ENCODE results near the gene OR10A6.

The OR10A6 gene

DNA sequence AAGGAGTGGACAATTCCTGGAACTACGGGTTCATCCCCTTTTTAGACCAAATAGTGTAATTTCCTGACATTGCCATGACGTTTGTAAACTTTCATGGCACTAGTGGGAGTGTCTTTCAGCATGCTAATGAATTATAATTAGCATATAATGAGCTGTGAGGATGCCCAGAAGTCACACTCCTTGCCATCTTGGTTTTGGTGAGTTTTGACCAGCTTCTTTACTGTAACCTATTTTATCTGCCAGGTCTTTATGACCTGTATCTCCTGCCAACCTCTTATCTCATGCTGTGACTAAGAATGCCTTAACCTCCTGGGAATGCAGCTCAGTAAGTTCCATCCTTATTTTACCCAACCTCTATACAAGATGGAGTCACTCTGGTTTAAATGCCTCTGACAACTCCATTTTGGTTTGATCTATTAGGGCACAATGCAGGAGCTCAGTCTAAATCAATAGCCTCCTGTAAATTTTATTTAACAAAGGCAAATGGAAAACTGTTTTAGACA lies 20.7 kb downstream of the OR10A6 start:
- no peak for DNase-seq (ENCODE audit: low spot score)

DNA sequence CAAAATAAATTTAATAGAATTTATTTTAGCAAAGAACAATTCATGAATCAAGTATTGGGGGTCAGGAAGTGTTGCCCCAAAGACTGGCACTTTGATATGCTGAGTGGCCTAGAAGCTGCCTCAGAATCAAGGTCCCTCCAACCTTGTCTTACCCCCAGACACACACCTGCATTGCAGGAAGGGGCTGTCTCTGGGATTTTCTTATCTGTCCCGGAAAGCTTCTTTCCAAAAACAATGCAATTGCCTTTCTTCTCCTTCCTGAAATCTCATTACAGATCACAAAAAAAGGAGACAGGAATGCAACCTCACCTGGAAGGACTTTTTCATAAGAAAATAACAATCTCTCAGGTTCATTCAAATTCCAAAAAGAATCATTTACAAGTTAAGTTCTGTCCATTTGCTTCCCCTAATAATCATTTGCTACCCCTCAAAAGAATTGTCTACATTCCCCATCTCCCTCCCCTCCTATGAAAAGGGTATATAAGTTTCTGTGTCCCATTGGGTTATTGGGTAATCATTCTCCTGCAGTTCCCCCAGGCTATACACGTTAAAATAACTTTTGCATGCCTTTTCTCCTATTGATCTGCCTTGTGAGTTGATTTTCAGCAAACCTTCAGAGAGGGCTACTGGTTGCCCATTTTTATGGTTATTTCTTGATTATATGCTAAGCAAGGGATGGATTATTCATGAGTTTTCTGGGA lies 21.3 kb downstream of the OR10A6 start:
- no peak for DNase-seq (ENCODE audit: low spot score)

DNA sequence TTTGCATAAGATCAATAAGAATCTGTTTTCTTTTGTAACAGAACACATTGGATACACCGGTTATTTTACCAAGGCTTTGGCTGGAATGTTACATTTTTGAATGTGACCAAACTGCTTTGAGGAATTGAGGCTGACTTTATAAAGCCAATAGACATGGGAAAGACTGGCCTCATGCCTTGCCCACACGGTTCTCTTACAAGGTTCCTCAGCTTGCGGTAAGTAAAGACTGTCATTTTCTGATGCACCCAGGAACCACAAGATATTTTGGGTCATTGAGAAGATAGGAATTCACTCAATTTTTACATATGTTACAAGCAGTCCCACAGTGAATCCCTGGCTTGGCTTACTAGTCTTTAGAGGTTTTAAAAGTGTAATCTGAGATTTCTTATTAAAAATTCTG lies 23.9 kb downstream of the OR10A6 start:
- DNase-seq (ENCODE audit: low spot score) = no peak

DNA sequence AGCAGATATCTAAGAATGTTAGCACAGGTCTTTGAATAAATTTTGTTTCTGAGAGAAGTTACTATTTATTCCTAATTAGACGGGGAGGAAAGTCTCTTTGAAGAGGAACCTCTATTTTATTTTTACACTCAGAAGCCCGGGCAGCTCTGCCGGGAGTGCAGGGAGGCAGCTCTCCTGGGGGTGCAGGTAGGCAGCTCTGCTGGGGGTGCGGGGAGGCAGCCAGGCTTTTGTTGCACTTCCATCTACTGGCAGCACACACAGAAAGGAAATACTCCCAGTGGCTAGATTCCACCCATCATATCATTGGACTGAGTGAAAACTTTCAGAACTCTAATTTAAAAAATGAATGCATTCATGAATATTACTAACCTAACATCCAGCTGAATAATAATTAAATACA lies 24.6 kb downstream of the OR10A6 start:
- DNase-seq (ENCODE audit: low spot score) = no peak

DNA sequence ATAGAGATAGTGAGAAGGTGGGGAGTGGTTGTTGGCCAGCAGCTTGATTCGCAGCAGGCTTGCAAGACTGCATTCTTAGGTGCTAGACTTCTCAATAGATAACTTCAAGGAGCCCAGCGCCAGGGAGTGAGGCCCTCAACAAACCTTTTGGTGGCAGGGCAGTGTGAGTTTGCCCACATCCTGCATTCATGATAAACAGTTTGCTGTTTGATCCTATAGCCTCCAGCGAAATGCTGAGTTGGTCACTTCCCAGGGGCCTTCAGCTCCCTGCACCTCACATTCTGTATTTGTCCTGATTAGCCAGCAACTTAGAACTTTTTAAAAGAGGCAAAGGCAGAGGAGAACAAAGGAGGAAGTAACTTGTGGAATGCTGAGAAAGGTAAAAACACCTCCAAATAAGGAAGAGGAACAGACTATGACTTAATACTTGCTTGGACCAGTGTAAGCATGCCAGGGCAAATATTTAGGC lies 25.1 kb downstream of the OR10A6 start:
- DNase-seq (ENCODE audit: low spot score) = no peak

DNA sequence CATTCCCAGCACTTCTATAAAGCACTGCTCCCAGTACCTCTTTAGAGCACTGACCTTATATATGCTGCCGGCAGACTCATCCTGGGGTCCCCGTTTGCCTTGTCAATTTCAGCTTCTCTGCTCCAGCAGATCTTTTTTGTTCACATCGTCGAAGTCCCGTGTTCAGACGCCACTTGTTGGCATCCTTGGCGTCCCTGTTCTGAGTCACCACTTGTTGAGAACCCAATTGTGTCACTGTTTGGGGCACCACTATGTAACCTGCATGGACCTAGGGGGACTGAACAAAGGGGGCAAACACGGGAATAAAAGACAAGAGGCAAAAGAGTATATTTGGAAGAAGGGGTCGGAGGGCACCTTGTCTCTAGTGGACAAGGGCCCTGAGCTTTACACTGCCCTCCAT lies 25.5 kb downstream of the OR10A6 start:
- no peak for DNase-seq (ENCODE audit: low spot score)

DNA sequence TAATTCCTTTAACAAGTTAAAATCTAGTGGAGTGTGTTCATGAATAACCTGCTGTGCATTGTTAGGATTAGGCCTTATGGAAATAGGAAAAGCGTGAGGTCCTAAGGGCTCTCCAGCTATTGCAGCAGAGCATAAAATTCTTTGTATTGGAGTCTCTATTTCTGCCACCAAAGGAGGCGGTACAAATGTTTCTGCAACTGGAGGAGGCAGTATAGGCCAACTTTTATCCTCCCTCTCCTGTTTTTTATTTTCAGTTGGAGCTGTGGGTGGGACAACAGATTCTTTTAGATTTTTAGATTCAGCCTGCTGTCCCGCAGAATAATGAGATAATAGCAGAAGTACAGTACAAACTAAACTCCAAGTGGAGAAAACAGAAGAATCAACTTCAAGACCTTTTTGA lies 26.2 kb downstream of the OR10A6 start:
- no peak for DNase-seq (ENCODE audit: low spot score)

DNA sequence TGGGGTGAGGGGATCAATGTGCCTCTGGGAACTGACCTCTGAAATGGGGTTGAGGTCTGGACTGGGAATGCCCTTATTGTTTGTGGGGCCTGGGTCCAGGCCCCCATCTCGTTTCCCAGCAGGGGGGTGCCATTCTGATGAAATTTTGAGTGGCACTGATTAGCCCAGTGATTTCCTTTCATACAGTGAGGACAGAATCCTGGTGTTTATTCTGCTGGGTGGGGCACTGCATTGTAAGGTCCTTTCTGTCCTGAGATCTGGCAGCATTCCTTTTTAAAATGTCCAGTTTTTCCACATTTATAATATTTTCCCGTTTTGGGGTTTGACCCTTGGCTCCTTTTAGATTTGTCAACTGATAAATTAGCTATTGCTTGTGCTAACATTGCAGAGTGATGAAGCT lies 27.1 kb downstream of the OR10A6 start:
- DNase-seq (ENCODE audit: low spot score) = no peak

DNA sequence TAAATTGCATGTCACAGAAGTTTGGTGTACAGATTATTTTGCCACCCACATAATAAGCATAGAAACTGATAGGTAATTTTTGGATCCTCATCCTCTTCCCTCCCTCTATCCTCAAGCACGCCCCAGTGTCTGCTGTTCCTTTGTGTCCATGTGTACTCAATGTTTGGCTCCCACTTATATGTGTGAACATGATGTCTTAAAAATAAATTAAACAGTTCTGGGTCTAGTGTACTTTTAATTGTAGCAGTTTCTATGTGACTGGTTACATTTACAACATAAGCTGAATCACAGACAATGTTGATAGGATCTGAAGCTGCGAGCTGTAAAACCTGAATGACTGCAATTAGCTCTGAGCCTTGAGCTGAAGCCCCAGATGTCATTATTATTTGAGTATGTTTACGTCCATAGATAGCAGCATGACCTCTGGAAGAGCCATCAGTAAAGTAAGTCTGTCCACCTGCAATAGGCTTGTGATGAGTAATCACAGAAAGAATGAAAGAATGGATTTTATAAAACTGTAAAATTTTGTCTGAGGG lies 29.7 kb downstream of the OR10A6 start:
- no peak for DNase-seq (ENCODE audit: low spot score)

DNA sequence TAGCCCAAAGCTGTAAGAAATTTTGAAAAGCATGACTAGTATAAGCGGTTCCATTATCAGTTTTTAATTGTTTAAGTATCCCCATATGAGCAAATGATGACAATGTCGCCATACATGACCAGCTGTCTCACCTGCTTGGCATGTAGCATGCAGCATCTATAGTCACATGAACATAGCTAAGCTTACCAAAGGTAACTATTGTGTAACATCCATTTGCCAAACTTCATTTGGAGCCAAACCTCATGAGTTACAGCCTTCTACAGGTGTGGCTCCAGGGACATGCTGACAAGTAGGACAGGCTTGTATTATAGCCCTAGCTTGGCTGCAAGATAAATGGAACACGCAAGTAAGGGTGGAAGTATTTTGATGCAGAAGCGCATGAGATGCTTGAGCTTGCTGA lies 30.4 kb downstream of the OR10A6 start:
- no peak for DNase-seq (ENCODE audit: low spot score)

DNA sequence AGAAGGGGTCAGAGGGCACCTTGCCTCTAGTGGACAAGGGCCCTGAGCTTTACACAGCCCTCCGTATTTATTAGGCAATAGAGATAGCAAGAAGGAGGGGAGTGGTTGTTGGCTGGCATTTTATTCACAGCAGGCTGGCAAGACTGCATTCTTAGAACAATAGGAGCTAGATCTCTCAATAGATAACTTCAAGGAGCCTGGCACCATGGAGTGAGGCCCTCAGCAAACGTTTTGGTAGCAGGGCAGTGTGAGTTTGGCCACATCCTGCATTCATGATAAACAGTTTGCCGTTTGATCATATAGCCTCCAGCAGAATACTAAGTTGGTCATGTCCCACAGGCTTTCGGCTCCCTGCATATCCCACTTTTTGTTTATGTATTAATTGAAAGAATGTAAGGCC lies 31.6 kb downstream of the OR10A6 start:
- no peak for DNase-seq (ENCODE audit: low spot score)

DNA sequence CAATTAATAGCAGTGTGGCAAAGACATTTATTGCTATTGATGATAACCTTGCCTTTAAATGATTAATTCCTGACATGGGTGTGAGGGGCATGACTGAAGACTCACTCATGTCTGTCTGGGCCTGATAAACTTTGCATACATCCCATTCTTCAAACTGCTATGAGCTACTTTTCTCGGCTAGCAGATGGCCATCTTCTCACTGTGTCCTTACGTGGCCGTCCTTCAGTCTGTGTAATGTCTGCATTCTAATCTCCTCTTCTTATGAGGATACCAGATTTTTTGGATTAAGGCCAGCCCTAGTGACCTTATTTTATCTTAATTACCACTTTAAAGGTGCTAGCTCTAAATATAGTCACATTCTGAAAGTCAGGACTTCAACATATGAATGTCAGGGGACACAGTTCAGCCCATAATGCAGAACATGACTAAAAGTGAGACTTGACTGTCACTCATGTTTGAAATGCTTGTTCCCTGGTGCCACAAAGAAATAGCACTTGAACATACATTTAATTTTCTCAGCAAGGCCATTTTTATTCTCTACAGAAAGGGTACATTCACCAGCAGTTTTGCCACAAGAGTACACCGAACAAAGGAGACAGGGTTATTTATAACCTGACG lies 32.3 kb downstream of the OR10A6 start:
- no peak for DNase-seq (ENCODE audit: low spot score)

DNA sequence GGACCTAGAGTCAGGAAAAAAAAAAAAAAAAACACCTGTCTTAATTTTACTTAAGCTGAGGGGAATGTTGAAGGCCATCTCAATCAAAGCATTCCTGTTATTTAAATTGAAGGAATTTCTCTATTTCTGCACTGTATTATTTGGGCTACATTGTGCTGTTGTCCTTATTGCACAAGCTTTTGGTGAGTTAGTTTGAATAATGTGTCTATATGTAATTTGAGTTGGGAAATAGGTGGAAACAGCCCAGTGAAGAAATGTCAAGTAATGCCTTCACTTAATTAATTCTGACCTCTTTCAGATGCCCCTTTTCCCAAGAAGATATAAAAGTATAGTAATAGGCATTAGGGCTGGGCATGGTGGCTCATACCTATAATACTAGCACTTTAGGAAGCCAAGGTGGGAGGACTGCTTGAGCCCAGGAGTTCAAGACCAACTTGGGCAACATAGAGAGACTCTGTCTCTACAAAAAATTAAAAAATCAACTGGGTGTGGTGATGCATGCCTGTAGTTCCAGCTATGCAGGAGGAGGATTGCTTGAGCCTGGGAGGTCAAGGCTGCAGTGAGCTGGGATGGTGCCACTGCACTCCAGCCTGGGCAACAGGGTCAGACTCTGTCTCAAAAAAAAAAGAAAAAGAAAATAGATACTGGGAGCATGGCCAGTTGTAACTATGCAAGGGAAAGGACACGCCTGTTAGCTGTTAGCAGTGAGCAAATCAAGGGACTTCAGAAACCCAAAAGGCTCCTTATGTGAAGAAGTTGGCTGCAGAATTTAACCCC lies 34.9 kb downstream of the OR10A6 start:
- DNase-seq (ENCODE audit: low spot score) = no peak

DNA sequence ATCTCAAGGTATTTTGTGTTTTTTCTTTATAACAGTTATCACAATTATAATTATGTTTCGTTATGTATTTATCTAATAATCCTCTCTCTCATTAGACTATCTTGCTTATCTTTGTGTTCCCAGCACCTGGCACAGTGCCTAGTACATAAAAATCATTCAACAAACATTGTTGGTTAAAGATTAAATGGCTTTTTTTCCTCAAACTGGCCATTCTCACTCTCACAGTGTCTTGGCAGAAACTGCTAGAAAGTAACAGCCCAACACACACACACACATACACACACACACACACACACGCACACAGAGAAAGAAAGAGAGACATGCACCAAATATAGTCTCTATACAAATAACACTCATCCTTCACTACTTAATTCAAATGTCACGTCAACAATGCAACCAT lies 36.8 kb downstream of the OR10A6 start:
- DNase-seq (ENCODE audit: low spot score) = no peak

DNA sequence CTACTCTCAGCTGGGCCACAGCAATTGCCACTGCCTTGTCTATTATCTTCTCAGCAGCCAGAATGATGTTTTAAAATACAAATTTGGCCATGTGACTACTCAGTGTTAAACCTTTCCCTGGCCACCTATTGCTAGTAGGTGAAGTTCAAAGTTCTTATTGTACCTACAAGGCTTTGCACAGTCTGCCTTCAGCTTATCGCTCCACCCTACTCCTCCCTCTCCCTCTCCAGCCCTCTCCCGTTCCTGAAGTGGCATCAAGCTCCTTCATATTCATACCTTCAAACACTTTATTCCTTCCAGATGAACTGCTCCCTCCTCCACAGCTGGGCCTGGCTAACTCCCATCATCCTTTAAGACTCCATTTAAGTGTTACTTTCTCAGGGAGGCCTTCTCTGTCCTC lies 37.3 kb downstream of the OR10A6 start:
- DNase-seq (ENCODE audit: low spot score) = no peak

DNA sequence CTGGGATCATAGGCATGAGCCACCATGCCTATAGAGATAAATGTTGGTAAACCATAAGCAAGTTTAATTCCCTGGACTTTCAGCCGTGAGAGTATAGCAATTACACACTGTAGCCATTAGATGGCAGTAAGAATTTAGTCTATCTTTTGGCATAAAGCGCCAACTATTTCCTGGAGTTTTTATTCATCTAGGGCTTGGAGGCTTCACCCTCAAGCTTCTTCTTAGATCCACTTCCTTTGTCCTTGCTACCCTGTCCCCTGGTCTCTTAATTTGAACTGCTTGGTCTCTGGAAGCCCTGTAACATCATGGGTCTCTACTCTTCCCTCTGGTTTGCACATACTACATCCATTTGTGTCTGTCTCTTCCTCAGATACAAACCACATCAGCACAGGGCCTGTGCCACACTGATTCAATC lies 38.2 kb downstream of the OR10A6 start:
- peak; percentile 69 for DNase-seq (ENCODE audit: low spot score)

DNA sequence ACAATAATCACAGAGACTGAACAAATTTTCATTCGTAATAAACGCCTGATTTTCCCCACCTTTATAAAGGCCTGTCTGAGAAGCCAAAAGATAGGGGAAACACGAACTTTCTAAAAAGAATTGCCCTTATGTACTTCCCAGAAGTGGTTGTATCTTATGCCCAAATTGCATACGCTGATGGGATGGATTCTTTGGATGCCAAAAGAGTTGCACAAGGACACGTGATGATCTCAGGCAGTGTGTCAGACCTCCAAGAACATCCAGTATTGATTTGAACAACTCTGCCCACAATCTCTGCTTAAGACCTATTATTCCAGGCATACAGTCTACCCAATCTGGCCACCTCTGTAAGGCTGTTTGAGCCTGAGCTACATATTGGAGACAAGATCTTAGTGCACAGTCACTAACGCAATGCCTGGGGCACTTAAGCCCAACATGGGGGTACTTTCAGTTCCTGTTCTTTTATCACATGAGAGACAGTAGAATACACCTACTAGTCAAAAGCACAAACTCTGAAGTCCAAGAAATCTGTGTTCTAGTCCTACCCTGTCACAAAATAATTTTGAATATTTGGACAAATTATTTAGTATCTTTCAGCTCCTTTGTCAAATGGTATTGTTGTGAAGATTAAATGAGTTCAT lies 38.9 kb downstream of the OR10A6 start:
- DNase-seq (ENCODE audit: low spot score) = no peak

DNA sequence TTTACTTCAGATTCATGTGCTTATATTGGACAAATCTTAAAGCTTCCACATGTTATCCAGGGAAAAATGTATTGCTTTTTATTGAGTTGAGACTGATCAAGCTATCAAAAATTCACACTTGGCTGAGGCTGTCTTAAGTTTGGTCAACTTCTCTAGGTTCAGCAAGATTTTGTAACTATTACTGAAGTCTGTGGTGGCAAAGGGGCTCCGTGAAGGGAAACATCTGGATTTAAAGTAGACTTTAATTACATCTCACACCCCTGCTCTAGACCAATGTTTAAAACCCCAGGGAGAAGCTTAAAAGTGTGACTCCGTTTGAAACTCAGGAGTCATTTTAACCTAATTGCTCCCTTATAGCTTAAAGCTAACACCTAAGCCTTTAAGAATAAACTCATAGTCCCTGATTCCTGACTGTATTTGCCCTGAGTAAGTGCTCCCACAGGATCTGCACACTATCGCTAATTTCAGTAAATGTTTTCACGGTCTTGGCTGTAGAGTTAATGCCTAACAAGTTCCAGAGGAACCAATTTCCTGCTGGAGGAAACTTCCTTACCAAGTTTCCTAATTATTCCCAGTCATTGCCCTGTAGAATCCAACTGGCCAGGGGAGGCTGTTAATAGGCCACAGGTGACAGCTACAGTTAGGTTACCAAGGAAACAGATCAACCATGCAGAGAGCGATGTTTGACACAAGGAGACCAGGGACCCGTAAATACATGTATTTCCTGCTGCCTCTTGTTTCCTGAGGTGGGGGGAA lies 40.5 kb downstream of the OR10A6 start:
- DNase-seq (ENCODE audit: low spot score) = no peak

DNA sequence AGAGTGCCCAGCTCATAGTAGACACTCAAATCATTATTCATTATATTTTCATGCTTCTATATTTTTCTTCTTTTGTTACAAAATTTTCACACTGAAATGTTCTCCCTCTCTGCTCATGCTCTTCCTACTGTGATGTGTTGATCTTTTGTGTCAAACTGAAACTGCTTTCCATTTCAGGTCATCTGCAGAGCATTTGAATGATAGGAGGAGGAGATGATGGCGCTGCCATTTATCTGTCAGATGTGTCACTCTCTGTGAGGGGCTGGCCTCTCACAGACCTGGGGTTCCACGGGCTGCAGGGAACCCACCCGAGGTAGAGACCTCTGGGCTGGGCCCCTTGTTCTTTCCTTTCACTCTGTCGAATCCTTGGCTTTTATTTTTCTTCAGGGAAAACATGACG lies 41.1 kb downstream of the OR10A6 start:
- DNase-seq (ENCODE audit: low spot score) = no peak

DNA sequence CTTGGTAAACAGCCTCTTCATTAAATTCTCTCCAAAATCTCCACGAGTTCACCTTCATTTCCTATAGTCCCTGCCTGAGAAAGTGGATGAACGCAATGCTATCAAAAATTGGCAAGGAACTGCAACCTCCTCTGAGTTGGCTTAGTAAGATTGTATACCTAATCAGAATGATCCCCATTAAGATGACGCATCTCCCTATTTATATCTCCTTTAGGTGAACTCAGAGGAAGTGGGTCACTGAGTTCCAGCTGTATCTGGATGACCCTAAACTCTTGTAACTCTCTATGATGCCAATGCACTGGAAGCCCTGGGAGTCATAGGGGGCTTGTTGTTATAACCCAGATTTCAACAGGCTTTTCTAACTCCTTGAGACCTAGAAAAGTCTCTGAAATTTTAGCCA lies 48.2 kb downstream of the OR10A6 start:
- DNase-seq (ENCODE audit: low spot score) = no peak
